Stimulated activated memory B cell treated with anti-CD40 and anti-IgM and Interleukin-4, amounts not matched to agents 10 μg/mL and 1 μg/mL and 100 μg/mL, for 72 hours (primary cell): ENCODE measurements around the gene ENSA.
"Not testable (repeated sequence)": the region's sequence is repeated elsewhere in the genome, so short reads cannot be mapped to it uniquely, and the experiment has no call there.

Experiments
- ATAC-seq: fragments of 150-1000 bp; cut with Tn5 transposase; 2 replicates; pipeline ENCODE4 v1.10.0; 2021
- H3K27ac Mint-ChIP-seq: one replicate; pipeline ENCODE4 v1.8.0; 2022; ENCODE audit warnings: mild to moderate bottlenecking, mixed read lengths
- H3K27me3 Mint-ChIP-seq: one replicate; pipeline ENCODE4 v1.8.0; 2022; ENCODE audit warnings: mixed read lengths
- H3K36me3 Mint-ChIP-seq: one replicate; pipeline ENCODE4 v1.8.0; 2022; ENCODE audit warnings: mixed read lengths
- H3K4me1 Mint-ChIP-seq: one replicate; pipeline ENCODE4 v1.8.0; 2022; ENCODE audit warnings: mixed read lengths
- H3K4me3 Mint-ChIP-seq: one replicate; pipeline ENCODE4 v1.8.0; 2022; ENCODE audit warnings: mild to moderate bottlenecking, moderate library complexity, mixed read lengths
- H3K9me3 Mint-ChIP-seq: one replicate; pipeline ENCODE4 v1.8.0; 2022; ENCODE audit warnings: mixed read lengths

ENSA gene

DNA sequence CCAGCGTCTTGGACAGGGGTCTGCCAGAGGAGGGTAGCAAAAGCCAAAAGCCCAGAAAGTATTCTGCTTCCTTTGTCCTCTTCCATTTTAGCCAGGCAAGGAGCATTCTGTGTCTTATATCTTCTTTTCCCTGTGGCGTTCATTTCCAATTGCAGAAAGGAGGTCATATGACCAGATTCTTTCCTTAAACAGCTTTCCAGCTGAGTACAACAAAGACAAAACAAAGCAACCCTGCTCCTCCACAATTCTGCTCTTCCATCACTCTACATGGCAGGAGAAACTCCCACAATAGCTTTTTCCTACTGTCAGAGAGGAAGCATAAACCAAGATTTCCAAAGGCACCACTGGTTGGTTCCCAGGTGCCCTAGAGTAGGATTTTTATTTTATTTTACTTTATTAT, 19.7 kb downstream of the ENSA start:
- Mint-ChIP-seq H3K36me3 (peaks cover 5% of the 10 kb centered on the region), H3K9me3 (no peaks in the 10 kb centered on the region), H3K27ac (no peak overlapping the region), H3K4me3 (no peak overlapping the region), H3K4me1 (peaks cover 35% of the 10 kb centered on the region), H3K27me3 (no peaks in the 10 kb centered on the region)
- no peak for ATAC-seq

DNA sequence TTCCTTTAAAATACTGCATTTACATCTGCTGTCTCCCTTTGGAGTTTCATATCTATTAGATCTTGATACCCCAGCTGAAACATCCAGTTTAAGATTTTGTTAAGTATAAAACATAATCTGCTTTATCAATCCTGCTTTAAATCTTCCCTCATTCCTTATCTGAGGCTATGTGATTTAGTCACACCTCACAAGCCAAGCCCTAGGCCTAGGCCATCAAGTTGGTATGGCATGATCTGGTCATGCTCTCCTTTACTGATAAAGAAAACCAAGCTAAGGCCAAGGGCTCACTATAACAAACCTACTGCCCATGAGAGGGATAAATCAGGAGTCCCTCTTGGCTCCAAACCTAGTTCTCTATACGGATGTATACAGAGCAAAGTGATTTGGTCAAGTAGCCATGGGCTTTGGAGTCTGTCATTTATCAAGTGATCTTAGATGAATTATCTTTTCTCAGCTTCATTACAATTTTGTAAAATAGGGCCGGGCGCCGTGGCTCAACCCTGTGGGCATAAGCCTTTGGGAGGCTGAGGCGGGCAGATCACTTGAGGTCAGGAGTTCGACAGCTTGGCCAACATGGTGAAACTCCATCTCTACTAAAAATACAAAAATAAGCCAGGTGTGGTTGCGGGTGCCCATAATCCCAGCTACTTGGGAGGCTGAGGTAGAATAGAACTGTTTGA, 22.8 kb downstream of the ENSA start:
- H3K4me3 Mint-ChIP-seq = no peak overlapping the region
- ATAC-seq = no peak
- H3K27me3 Mint-ChIP-seq = no peaks in the 10 kb centered on the region
- H3K36me3 Mint-ChIP-seq = peaks cover 5% of the 10 kb centered on the region
- no peaks in the 10 kb centered on the region for H3K9me3 Mint-ChIP-seq
- H3K27ac Mint-ChIP-seq = no peak overlapping the region
- peaks cover 7% of the 10 kb centered on the region for H3K4me1 Mint-ChIP-seq

DNA sequence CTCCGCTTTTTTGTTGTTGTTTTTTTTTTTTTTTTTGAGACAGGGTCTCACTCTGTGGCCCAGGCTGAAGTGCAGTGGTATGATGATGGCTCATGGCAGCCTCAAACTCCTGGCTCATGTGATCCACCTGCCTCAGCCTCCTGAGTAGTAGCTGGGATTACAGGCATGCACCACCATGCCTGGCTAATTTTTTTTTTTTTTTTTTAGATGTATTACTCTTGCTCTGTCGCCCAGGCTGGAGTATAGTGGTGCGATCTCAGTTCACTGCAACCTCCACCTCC, 24.0 kb downstream of the ENSA start:
- not testable (repeated sequence) for H3K4me1 Mint-ChIP-seq, H3K4me3 Mint-ChIP-seq, H3K36me3 Mint-ChIP-seq, H3K9me3 Mint-ChIP-seq, H3K27me3 Mint-ChIP-seq, ATAC-seq, H3K27ac Mint-ChIP-seq

DNA sequence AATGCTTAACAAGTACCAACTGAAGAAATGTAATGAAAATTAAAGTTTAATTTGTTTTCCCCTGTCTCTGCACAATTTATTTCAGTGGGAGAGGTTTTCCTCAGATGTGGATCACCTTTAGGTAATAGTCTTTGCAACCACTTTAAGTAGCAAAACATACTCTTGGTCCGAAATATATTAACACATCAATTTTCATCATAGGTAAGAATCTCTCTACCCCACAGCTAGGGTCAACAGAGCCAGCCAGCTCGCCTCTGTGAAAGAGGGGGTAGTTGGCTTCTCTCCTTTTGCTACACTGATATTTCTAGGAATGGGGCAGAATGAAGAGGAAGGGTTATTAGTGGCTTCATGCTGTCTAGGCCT, 25.2 kb downstream of the ENSA start:
- Mint-ChIP-seq H3K36me3 (peaks cover 11% of the 10 kb centered on the region), H3K27ac (no peak overlapping the region), H3K27me3 (no peaks in the 10 kb centered on the region), H3K9me3 (no peaks in the 10 kb centered on the region), H3K4me3 (no peak overlapping the region), H3K4me1 (no peaks in the 10 kb centered on the region)
- no peak for ATAC-seq

DNA sequence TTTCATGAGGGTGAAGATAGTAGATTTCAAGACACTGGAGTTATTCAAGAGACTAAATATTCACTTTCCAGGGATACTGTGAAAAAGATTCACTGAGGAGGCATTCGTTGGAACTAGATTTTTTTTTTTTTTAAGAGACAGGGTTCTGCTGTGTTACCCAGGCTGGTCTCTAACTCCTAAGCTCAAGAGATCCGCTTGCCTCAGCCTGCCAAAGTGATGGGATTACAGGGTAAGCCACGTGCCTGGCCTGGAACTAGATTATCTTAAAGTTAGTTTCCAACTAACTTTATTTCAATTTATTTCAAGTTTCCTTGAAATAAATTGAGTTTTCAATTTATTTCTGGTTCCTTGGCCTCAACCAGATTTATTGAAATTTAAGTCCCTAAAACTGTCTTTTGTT, 25.7 kb downstream of the ENSA start:
- no peak overlapping the region for H3K4me3 Mint-ChIP-seq
- H3K9me3 Mint-ChIP-seq = no peaks in the 10 kb centered on the region
- no peaks in the 10 kb centered on the region for H3K4me1 Mint-ChIP-seq
- no peak overlapping the region for H3K27ac Mint-ChIP-seq
- no peak for ATAC-seq
- H3K36me3 Mint-ChIP-seq = peaks cover 7% of the 10 kb centered on the region
- no peaks in the 10 kb centered on the region for H3K27me3 Mint-ChIP-seq

DNA sequence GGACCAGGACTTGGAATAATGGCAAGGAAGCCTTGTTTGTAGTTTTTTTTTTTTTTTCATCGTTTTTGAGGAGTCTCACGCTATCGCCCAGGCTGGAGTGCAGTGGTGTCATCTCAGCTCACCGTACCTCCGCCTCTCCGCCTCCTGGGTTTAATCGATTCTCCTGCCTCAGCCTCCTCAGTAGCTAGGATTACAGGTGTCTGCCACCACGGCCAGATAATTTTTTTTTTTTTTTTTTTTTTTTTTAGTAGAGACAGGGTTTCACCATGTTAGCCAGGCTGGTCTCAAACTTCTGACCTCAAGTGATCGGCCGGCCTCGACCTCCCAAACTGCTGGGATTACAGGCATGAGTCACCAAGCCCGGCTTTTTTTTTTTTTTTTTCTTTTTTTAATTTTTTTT, 27.0 kb downstream of the ENSA start:
- not testable (repeated sequence) for H3K9me3 Mint-ChIP-seq, H3K4me3 Mint-ChIP-seq, H3K27me3 Mint-ChIP-seq, H3K27ac Mint-ChIP-seq, ATAC-seq, H3K4me1 Mint-ChIP-seq, H3K36me3 Mint-ChIP-seq

DNA sequence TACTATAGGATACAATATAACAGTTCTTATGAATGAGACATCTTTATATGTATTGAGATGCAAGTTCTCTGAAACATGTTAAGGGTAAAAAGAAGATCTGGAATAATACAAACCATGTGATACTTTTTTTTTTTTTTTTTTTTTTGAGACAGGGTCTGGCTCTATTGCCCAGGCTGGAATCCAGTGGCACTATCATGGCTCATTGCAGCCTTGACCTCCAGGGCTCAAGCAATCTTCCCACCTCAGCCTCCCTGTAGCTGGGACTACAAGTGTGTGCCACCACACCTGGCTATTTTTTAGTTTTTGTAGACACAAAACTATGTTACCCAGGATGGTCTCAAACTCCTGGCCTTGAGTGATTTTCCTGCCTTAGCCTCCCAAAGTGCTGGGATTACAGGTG, 27.9 kb downstream of the ENSA start:
- no peaks in the 10 kb centered on the region for H3K9me3 Mint-ChIP-seq
- H3K4me3 Mint-ChIP-seq = no peak overlapping the region
- H3K36me3 Mint-ChIP-seq = peaks cover 7% of the 10 kb centered on the region
- no peak overlapping the region for H3K27ac Mint-ChIP-seq
- no peak for ATAC-seq
- H3K4me1 Mint-ChIP-seq = no peaks in the 10 kb centered on the region
- H3K27me3 Mint-ChIP-seq = no peaks in the 10 kb centered on the region

DNA sequence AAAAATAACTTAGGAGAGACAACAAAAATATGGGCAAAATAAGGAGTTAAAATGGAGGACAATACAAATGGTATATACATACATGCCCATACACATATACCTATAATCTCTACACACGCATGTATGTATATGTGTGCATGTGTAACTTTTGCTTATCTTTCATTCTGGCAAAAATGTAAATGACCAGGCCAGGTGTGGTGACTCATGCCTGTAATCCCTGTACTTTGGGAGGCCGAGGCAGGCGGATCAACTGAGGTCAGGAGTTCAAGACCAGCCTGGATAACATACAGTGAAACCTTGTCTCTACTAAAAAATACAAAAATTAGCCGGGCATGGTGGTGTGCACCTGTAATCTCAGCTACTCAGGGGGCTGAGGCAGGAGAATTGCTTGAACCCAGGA, 31.1 kb downstream of the ENSA start:
- not testable (repeated sequence) for H3K4me3 Mint-ChIP-seq, ATAC-seq, H3K9me3 Mint-ChIP-seq, H3K27ac Mint-ChIP-seq, H3K4me1 Mint-ChIP-seq, H3K27me3 Mint-ChIP-seq
- peaks cover 28% of the 10 kb centered on the region for H3K36me3 Mint-ChIP-seq

DNA sequence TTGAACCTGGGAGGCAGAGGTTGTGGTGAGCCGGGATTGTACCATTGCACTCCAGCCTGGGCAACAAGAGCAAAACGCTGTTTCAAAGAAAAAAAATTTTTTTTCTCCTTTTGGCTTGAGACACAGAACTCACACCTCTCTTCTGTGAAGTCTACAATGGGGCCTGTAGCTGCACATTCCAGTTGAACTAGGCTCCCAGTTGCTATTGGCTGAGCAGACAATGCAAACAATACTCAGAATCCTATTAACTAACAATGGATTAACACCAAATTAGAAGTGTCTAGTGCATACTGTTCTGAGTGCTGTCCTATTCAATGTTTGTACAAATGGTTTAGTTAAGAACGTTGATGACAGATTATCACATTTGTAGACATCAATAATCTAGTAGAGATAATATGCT, 32.4 kb downstream of the ENSA start:
- Mint-ChIP-seq H3K4me3 (no peak overlapping the region), H3K36me3 (peaks cover 29% of the 10 kb centered on the region), H3K27ac (no peak overlapping the region), H3K27me3 (no peaks in the 10 kb centered on the region), H3K4me1 (peaks cover 8% of the 10 kb centered on the region), H3K9me3 (no peaks in the 10 kb centered on the region)
- no peak for ATAC-seq

DNA sequence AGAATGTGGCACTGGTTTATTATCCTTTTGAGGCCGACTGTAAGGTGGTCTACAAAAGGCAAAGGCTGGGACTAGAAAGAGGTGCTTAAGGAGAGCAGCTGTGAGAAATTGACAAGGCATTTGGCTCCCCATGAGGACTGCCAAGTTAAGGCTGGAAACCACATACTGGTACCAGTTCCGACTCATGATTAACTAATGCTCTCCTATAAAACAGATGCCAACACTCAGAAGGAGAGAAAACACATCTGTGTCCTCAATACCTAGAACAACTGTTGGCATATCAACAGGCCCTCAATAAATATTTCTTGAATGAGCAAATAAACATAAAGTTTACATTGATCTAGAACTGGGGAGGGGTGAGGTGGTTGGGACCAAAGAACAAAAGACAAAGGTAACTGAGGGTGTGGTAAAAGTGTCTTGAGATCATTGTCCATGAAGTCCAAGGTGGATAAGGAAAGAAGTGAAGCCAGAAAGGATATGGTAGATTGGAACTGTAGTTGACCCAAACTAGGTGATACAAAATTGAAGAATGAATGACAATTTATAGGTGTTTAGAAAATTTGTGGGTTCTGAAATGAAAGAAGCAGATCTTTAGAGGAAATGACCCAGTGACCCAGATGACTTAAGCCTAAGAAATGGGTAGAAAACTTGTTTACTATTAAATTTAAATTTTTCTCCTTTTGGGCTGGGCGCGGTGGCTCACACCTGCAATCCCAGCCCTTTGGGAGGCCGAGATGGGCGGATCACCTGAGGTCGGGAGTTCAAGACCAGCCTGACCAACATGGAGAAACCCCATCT, 33.1 kb downstream of the ENSA start:
- H3K4me3 Mint-ChIP-seq = no peak overlapping the region
- H3K27ac Mint-ChIP-seq = no peak overlapping the region
- no peaks in the 10 kb centered on the region for H3K27me3 Mint-ChIP-seq
- peaks cover 8% of the 10 kb centered on the region for H3K4me1 Mint-ChIP-seq
- H3K36me3 Mint-ChIP-seq = peaks cover 29% of the 10 kb centered on the region
- ATAC-seq = no peak
- no peaks in the 10 kb centered on the region for H3K9me3 Mint-ChIP-seq

DNA sequence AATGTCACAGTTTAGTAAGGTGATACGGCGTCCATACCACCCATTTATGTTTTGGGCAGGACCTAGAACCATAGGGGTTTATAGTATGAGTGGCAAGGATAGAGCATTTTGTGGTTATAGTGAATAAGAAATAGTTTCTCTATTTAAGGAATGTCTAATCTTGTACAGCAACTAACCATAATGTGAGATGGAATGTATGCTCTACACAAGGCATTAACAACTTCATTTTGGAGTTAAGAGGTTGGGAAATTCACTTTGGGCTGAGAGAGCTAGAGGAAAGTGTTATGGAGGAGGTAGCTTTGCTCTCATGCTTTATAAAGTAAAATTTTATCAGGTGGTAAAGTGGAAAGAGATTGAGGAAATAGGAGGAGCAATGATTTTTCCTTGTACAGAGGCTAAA, 47.0 kb downstream of the ENSA start:
- Mint-ChIP-seq H3K9me3 (no peaks in the 10 kb centered on the region), H3K27ac (peak overlapping the region; percentile 4), H3K4me1 (peaks cover 21% of the 10 kb centered on the region), H3K4me3 (no peak overlapping the region), H3K36me3 (peaks cover 27% of the 10 kb centered on the region), H3K27me3 (no peaks in the 10 kb centered on the region)
- ATAC-seq = no peak

DNA sequence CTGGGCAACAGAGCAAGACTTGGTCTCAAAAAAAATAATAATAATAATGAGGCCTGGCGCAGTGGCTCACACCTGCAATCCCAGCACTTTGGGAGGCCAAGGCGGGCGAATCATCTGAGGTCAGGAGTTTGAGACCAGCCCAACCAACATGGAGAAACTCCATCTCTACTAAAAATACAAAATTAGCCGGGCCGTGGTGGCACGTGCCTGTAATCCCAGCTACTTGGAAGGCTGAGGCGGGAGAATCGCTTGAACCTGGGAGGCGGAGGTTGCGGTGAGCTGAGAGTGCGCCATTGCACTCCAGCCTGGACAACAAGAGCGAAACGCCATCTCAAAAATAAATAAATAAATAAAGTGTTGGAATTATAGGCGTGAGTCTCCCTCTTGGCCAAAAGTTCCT, 47.5 kb downstream of the ENSA start:
- not testable (repeated sequence) for ATAC-seq, H3K4me3 Mint-ChIP-seq, H3K9me3 Mint-ChIP-seq, H3K27me3 Mint-ChIP-seq
- peak overlapping the region; percentile 4 for H3K27ac Mint-ChIP-seq
- H3K36me3 Mint-ChIP-seq = peaks cover 31% of the 10 kb centered on the region
- H3K4me1 Mint-ChIP-seq = peaks cover 21% of the 10 kb centered on the region

DNA sequence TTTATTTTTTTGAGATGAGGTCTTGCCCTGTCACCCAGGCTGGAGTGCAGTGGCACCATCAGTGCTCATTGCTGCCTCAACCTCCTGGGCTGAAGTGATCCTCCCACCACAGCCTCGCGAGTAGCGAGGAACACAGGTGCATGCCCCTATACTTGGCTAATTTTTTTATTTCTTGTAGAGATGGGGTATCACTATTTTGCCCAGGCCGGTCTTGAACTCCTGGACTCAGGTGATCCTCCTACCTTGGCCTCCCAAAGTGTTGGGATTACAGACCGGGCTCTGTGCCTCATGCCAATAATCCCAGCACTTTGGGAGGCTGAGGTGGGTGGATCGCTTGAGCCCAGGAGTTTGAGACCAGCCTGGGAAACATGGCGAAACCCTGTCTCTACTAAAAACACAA, 48.0 kb downstream of the ENSA start:
- peaks cover 21% of the 10 kb centered on the region for H3K4me1 Mint-ChIP-seq
- ATAC-seq, H3K27me3 Mint-ChIP-seq, H3K27ac Mint-ChIP-seq, H3K9me3 Mint-ChIP-seq, H3K4me3 Mint-ChIP-seq: not testable (repeated sequence)
- H3K36me3 Mint-ChIP-seq = peaks cover 36% of the 10 kb centered on the region

DNA sequence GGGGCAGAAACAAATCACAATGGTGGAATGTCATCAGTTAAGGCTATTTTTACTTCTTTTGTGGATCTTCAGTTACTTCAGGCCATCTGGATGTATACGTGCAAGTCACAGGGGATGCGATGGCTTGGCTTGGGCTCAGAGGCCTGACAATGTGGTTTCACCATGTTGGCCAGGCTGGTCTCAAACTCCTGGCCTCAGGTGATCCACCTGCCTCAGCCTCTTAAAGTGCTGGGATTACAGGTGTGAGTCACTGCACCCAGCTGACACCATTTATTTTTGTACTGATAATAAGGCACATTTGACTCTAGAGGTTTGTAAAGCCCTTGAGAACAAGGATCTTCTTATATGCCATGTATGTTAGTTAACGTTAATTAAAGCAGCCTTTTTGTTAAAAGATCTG, 48.4 kb downstream of the ENSA start:
- Mint-ChIP-seq H3K36me3 (peaks cover 41% of the 10 kb centered on the region), H3K4me1 (peaks cover 24% of the 10 kb centered on the region), H3K27ac (peak overlapping the region; percentile 95)
- H3K4me3 Mint-ChIP-seq, H3K9me3 Mint-ChIP-seq, ATAC-seq, H3K27me3 Mint-ChIP-seq: not testable (repeated sequence)

DNA sequence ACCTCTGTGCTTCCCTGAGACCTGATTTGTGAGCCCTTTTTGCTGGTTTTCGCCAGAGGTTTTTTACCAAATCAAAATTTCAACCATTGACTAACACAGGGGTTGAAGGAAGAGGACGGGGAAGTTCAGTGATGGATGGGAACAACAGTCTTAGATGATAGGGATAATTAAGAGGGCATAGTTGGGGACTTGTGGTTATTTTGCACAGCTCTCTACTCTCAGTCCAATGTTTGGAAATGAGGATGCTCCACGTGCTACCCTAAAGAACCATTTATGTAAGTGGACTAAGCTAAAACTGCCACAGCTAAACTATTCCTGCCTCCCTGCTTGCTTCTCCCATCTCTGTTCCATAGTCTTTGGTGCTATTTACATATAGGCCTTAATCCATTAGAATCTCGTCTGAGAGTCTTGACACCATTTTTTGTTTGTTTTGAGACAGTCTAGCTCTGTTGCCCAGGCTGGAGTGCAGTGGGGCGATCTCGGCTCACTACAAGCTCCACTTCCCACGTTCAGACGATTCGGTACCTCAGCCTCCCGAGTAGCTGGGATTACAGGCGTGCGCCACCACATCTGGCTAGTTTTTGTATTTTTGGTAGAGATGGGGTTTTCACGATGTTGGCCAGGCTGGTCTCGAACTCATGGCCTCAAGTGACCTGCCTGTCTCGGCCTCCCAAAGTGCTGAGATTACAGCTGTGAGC, 49.3 kb downstream of the ENSA start:
- peaks cover 33% of the 10 kb centered on the region for H3K4me1 Mint-ChIP-seq
- H3K27me3 Mint-ChIP-seq = no peaks in the 10 kb centered on the region
- peak overlapping the region; percentile 99 for H3K4me3 Mint-ChIP-seq
- no peak for ATAC-seq
- peaks cover 46% of the 10 kb centered on the region for H3K36me3 Mint-ChIP-seq
- no peaks in the 10 kb centered on the region for H3K9me3 Mint-ChIP-seq
- peak overlapping the region; percentile 95 for H3K27ac Mint-ChIP-seq
